HepG2 (cell line): Measurements from ENCODE around the gene DNAL4.

Source experiments
- BRF2 ChIP-seq: sonication (generic); formaldehyde crosslinking; IDR thresholded peaks from 2 replicates; pipeline ENCODE4 v1.8.1; 2022; ENCODE audit warnings: mild to moderate bottlenecking, missing genetic modification reagents
- CHD4 ChIP-seq: fragments of 200-600 bp; sonication (generic); IDR thresholded peaks from 2 replicates; pipeline ENCODE4 v1.7.0; 2017; ENCODE audit warnings: mild to moderate bottlenecking, low read length, borderline replicate concordance
- EZH2 ChIP-seq: conservative IDR thresholded peaks from 2 replicates; pipeline ENCODE4 v1.6.1; 2012; ENCODE audit warnings: mild to moderate bottlenecking, low read depth, low read length, moderate library complexity
- HDAC1 ChIP-seq: sonication (generic); formaldehyde crosslinking; IDR thresholded peaks from 2 replicates; pipeline ENCODE4 v1.5.1; 2020; ENCODE audit warnings: mild to moderate bottlenecking, missing genetic modification reagents
- LBX2 ChIP-seq: sonication (generic); formaldehyde crosslinking; IDR thresholded peaks from 2 replicates; pipeline ENCODE4 v1.5.0; 2020; ENCODE audit warnings: missing genetic modification reagents, mild to moderate bottlenecking, borderline replicate concordance
- MAX ChIP-seq: IDR thresholded peaks from 2 replicates; pipeline ENCODE4 v1.6.1; 2012; ENCODE audit warnings: inconsistent platforms
- POLR2AphosphoS5 ChIP-seq: IDR thresholded peaks from 2 replicates; pipeline ENCODE4 v1.6.1; 2012; ENCODE audit warnings: low read depth, low read length
- SMC3 ChIP-seq: IDR thresholded peaks from 2 replicates; pipeline ENCODE4 v1.6.1; 2011; ENCODE audit warnings: low read length, improper control_type of control experiment

DNA sequence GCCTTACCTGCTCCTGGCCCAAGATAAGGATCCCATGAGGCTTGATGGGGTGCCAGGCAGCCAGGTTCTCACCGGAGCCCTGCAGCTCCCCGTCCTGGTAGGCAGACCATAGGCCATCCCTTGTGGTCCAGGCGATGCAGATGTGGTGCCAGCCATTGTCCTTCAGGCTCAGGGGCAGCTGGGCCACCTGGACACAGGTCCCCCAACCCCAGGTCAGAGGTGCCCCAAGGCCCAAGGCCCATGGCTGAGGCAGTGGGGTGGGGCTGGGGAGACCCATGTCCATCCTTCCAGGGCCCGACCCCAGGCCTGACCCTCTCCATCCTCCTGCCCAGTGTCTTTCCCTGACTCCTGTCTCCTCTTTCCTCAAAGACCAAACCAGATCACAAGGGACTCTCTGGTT, 29.1 kb upstream of the DNAL4 start:
- TF ChIP-seq LBX2 (CRISPR knock-in tag) = no peak
- TF ChIP-seq CHD4 = no peak
- no peak for TF ChIP-seq HDAC1
- no peak for TF ChIP-seq POLR2AphosphoS5
- no peak for TF ChIP-seq BRF2 (CRISPR knock-in tag)
- TF ChIP-seq MAX = no peak
- no peak for TF ChIP-seq EZH2
- TF ChIP-seq SMC3 = no peak
